Mucosa of descending colon (tissue), 3 donors: ENCODE data around the gene TIMM29. TPM values are rescaled to one million over a fixed set of nuclear protein-coding genes. Genes with fewer than 3 reads are reported as not detected.

Experiments used
- ATAC-seq: fragments of 200-7000 bp; cut with Tn5 transposase; one replicate; pipeline ENCODE4 v1.9.1; 2020; ENCODE audit warnings: mild to moderate bottlenecking, moderate library complexity
- DNase-seq, 3 donors: peaks; one replicate each; pipeline ENCODE4 v3.0.0-alpha.2; 2020
- H3K36me3 ChIP-seq: fragments of 200-600 bp; one replicate; pipeline ENCODE4 v1.8.0; 2021; ENCODE audit warnings: low read depth, mild to moderate bottlenecking
- H3K4me1 ChIP-seq: fragments of 200-600 bp; one replicate; pipeline ENCODE4 v1.8.0; 2021; ENCODE audit warnings: low read depth, mild to moderate bottlenecking
- H3K4me3 ChIP-seq: fragments of 200-600 bp; one replicate; pipeline ENCODE4 v1.8.0; 2021; ENCODE audit warnings: mild to moderate bottlenecking
- H3K9me3 ChIP-seq: fragments of 200-600 bp; one replicate; pipeline ENCODE4 v1.8.0; 2021; ENCODE audit warnings: mild to moderate bottlenecking
- CTCF ChIP-seq: fragments of 200-600 bp; IDR thresholded peaks from one replicate; pipeline ENCODE4 v1.8.0; 2022; ENCODE audit warnings: antibody characterized with exemption, mild to moderate bottlenecking
- intact Hi-C, 2 donors: fragments of 100-400 bp; cut with DNase I in 1 of 2; cut with micrococcal nuclease in 1 of 2; formaldehyde crosslinking; loops; one replicate each; pipeline versions ENCODE4 v1.11.0 to v1.11.1; 2022; cut with DNase I, micrococcal nuclease
- total RNA-seq, 3 donors: library from RNA; stranded (reverse); fragmentation: NEBNext Ultra II Directional in 2 of 3; extraction: Animal tissue kit (Norgen Biotek cat#: 25700) in 2 of 3; gene quantifications; one replicate each; pipeline versions ENCODE4 v1.2.1 to v1.2.4, GENCODE V29; 2021 to 2023
- donor health status: DM: no; HTN: no; CAD: no; lungs with moderate emphysema.
- donor health status: DM: no; HTN: no; CAD: no.
- donor health status: DM: no; HTN: yes; CAD: no.

TIMM29 gene
- total RNA-seq, 3 donors from 2014 or later: 18.5 to 25.0 (median 22.7) TPM

GRCh38 chr19:10923260-10924112 is 5.1 kb upstream of the TIMM29 start:
- Histone ChIP-seq H3K4me1 (peaks cover 8% of the 10 kb centered on the region), H3K4me3 (no peak overlapping the region), H3K9me3 (no peaks in the 10 kb centered on the region), H3K36me3 (no peaks in the 10 kb centered on the region)
- no peak for TF ChIP-seq CTCF
- DNase-seq: no peak
- ATAC-seq: no peak
- intact Hi-C loops: no loop called here

GRCh38 chr19:10924597-10924996 is 4.0 kb upstream of the TIMM29 start:
- ATAC-seq (no peak), DNase-seq (no peak)
- H3K36me3 ChIP-seq: no peaks in the 10 kb centered on the region
- H3K4me1 ChIP-seq: peaks cover 10% of the 10 kb centered on the region
- no peaks in the 10 kb centered on the region for H3K9me3 ChIP-seq
- TF ChIP-seq CTCF: no peak
- intact Hi-C loops: no loop called here
- no peak overlapping the region for H3K4me3 ChIP-seq

DNA sequence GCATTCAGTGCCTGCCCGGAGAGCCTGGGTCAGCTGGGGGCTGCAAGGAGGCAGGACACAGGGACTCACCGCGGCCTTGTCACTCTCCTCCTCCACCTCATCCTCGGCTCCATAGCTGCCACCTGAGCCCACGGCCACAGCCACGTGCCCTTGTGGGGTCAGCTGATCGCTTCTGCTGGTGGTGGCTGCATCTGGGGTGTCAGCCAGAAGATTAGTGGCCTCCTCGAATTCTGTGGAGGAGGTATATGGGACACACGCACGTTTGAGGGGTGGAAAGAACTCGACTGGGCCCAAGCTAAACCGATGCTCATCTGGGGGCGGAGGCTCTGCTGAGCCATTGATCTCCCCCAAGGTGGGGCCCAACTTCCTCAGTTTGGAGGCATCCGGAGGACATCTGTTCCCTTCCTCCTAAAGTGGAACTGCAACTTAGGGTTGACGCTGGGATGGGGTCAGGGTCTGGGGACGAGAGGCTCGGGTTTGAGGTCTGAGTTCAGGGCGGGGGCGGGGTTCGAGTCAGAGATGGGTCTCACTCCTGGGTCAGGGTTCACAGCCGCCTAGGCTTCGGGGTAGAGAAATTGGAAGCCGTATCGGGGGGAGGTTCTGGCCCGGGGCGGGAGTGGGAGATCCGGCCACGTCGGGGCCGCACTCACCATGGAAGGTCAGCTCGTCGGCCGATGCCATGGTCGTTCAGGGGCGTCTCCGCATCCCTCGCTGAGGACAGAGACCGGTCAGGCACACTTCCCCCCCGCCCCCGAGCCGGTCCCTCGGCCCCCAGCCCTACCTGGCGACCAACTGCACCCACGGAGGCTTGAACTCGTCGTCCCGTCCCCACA is 665 bp upstream of the TIMM29 start:
- Histone ChIP-seq H3K9me3 (no peaks in the 10 kb centered on the region), H3K4me1 (peaks cover 18% of the 10 kb centered on the region), H3K4me3 (peak overlapping the region; percentile 89), H3K36me3 (no peaks in the 10 kb centered on the region)
- DNase-seq (peak in 1 of 3 donors; percentile 20), ATAC-seq (peak; percentile 1)
- intact Hi-C loops: no loop called here
- no peak for TF ChIP-seq CTCF

GRCh38 chr19:10929402-10929794 is 787 bp downstream of the TIMM29 start:
- H3K9me3 ChIP-seq: no peaks in the 10 kb centered on the region
- H3K4me3 ChIP-seq: peak overlapping the region; percentile 89
- intact Hi-C loops: no loop called here
- TF ChIP-seq CTCF: no peak
- ATAC-seq (no peak), DNase-seq (no peak)
- H3K4me1 ChIP-seq: peaks cover 18% of the 10 kb centered on the region
- H3K36me3 ChIP-seq: no peaks in the 10 kb centered on the region

DNA sequence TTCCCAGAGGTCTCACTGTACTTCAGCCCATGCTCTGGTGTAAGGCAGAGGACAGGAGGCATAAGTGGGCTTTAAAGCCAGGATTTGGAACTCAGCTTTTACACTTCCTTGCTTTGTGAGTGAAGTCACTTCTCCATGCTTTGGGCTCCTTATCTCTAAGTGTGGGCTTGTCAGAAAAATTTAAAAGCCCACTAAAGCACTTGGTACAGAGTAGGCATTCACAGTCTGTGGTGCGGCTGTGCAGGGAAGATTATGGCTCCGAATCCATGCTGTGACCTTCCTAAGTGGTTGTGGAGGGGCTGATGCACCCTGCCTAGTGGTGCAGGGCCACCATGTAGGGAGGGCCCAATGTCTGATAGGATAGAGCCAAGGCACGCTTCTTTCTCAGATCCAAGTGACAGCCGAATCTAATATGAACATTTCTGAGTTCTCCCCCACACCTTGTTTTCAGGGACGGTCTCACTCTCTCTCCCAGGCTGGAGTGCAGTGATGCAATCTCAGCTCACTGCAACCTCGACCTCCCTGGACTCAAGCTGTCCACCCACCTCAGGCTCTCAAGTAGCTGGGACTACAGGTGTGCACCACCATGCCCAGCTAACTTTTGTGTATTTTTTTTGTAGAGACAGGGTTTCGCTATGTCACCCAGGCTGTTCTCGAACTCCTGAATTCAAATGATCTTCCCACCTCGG is 6.9 kb downstream of the TIMM29 start:
- Histone ChIP-seq H3K4me1 (peaks cover 9% of the 10 kb centered on the region), H3K9me3 (no peaks in the 10 kb centered on the region), H3K36me3 (no peaks in the 10 kb centered on the region), H3K4me3 (no peak overlapping the region)
- intact Hi-C loops: no loop called here
- DNase-seq: no peak
- ATAC-seq: no peak
- no peak for TF ChIP-seq CTCF
